HepG2 (cell line): ENCODE results near the gene SEC24D. TPM values are rescaled to one million over a fixed set of nuclear protein-coding genes. Genes with fewer than 3 reads are reported as not detected.

Experiments used
- ATAC-seq: fragments of 200-7000 bp; cut with Tn5 transposase; 3 replicates; pipeline ENCODE4 v1.9.1; 2020; ENCODE audit warnings: mild to moderate bottlenecking, moderate library complexity
- BruUV-seq: library from RNA; stranded (reverse); fragments of 400-500 nt; replicated peaks from 2 replicates; lab custom pipeline; 2021; lab: Mats Ljungman, UMichigan
- CTCF ChIA-PET: fragments of 300-600 bp; formaldehyde crosslinking; extraction: SDS; loops from one replicate; lab custom pipeline; 2021; ENCODE audit warnings: low total read pairs, inconsistent platforms, low intra/inter-chr PET ratio; lab: Yijun Ruan, JAX
- POLR2A ChIA-PET: fragments of 350-600 bp; sonication (Branson Sonifier 250); formaldehyde crosslinking; loops from one replicate; lab custom pipeline; 2020; ENCODE audit warnings: antibody characterized with exemption, inconsistent platforms; lab: Yijun Ruan, JAX
- DNase-seq: peaks from one replicate; pipeline ENCODE4 v3.0.0-alpha.2; 2015; ENCODE audit warnings: low spot score
- FAIRE-seq: peaks from 3 replicates; lab custom pipeline; 2011; peaks lifted over from hg19 to GRCh38; lab: Jason Lieb, UNC
- H2AFZ ChIP-seq: one replicate; pipeline ENCODE4 v1.6.1; 2011; ENCODE audit warnings: low read length, inconsistent platforms
- H3K27ac ChIP-seq: fragments of 300-600 bp; 3 replicates; pipeline ENCODE4 v1.8.0; 2011; ENCODE audit warnings: mixed run types, mild to moderate bottlenecking, mixed read lengths, low read length, inconsistent platforms; ENCODE audit not compliant: insufficient read depth; ENCODE audit errors: extremely low read length
- H3K27me3 ChIP-seq, 2 experiments: fragments of 200-600 bp in 1 of 2; 2 replicates in 1 of 2; 3 replicates in 1 of 2; pipeline versions ENCODE4 v1.6.0 to v1.8.0; 2011; ENCODE audit warnings: low read length in 2 of 2, mild to moderate bottlenecking in 2 of 2, moderate library complexity in 2 of 2, inconsistent platforms in 1 of 2; ENCODE audit not compliant: insufficient read depth in 2 of 2, control insufficient read depth in 1 of 2
- H3K36me3 ChIP-seq, 2 experiments: fragments of 200-600 bp in 1 of 2; replicated peaks in 1 of 2; 2 replicates in 1 of 2; 3 replicates in 1 of 2; pipeline versions ENCODE4 v1.5.1 to v1.8.0; 2011; ENCODE audit warnings: low read length in 2 of 2, inconsistent platforms in 1 of 2; ENCODE audit not compliant: insufficient read depth in 2 of 2, control insufficient read depth in 1 of 2
- H3K4me1 ChIP-seq: 2 replicates; pipeline ENCODE4 v1.5.1; 2012; ENCODE audit warnings: low read length, inconsistent platforms; ENCODE audit not compliant: insufficient read depth
- H3K4me2 ChIP-seq: 2 replicates; pipeline ENCODE4 v1.6.0; 2011; ENCODE audit warnings: low read depth, low read length, inconsistent platforms
- H3K4me3 ChIP-seq, 3 experiments: fragments of 200-600 bp in 1 of 3; sonication (generic), shearing (Covaris generic) in 1 of 3; replicated peaks in 1 of 3; 2 replicates each; pipeline ENCODE4 v1.5.1; 2011 to 2016; ENCODE audit warnings: low read length in 3 of 3, inconsistent platforms in 2 of 3, low read depth in 2 of 3, mild to moderate bottlenecking in 2 of 3, control low read depth in 1 of 3, mixed read lengths in 1 of 3; ENCODE audit not compliant: insufficient read depth in 1 of 3
- H3K79me2 ChIP-seq: one replicate; pipeline ENCODE4 v1.6.1; 2011; ENCODE audit warnings: low read length, inconsistent platforms; ENCODE audit not compliant: insufficient read depth
- H3K9ac ChIP-seq: 2 replicates; pipeline ENCODE4 v1.6.0; 2011; ENCODE audit warnings: mild to moderate bottlenecking, low read depth, low read length, inconsistent platforms; ENCODE audit not compliant: insufficient read depth
- H3K9me3 ChIP-seq: 2 replicates; pipeline ENCODE4 v1.5.1; 2012; ENCODE audit warnings: mild to moderate bottlenecking, low read length
- H4K20me1 ChIP-seq: 2 replicates; pipeline ENCODE4 v1.6.0; 2011; ENCODE audit warnings: inconsistent platforms, mild to moderate bottlenecking, low read length, moderate library complexity; ENCODE audit not compliant: insufficient read depth
- AGO1 ChIP-seq: fragments of 200-400 bp; formaldehyde crosslinking; IDR thresholded peaks from 2 replicates; pipeline ENCODE4 v1.6.1; 2017; ENCODE audit warnings: mild to moderate bottlenecking, low read depth, low read length, moderate library complexity; ENCODE audit not compliant: poor library complexity, severe bottlenecking
- DPF2 ChIP-seq: sonication (generic); formaldehyde crosslinking; IDR thresholded peaks from 2 replicates; pipeline ENCODE4 v1.4.0; 2020; ENCODE audit warnings: mild to moderate bottlenecking, low read depth, missing genetic modification reagents, borderline replicate concordance
- EHMT2 ChIP-seq: fragments of 200-600 bp; sonication (generic); IDR thresholded peaks from 2 replicates; pipeline ENCODE4 v1.7.0; 2017; ENCODE audit warnings: antibody characterized with exemption, low read depth, low read length, borderline replicate concordance
- ETS1 ChIP-seq: sonication (generic); formaldehyde crosslinking; IDR thresholded peaks from 2 replicates; pipeline ENCODE4 v1.4.0; 2020; ENCODE audit warnings: missing genetic modification reagents
- LRRFIP1 ChIP-seq: sonication (generic); formaldehyde crosslinking; conservative IDR thresholded peaks from 2 replicates; pipeline ENCODE4 v1.4.0; 2020; ENCODE audit warnings: missing genetic modification reagents
- SIN3B ChIP-seq: fragments of 150-350 bp; IDR thresholded peaks from 2 replicates; pipeline ENCODE4 v1.6.1; 2014; ENCODE audit warnings: low read length
- SRSF1 ChIP-seq: fragments of 200-400 bp; formaldehyde crosslinking; optimal IDR thresholded peaks from 2 replicates; pipeline ENCODE3; 2017; ENCODE audit warnings: mild to moderate bottlenecking, low read depth, low read length, moderate library complexity
- TBP ChIP-seq: sonication (generic); formaldehyde crosslinking; IDR thresholded peaks from 2 replicates; pipeline ENCODE4 v1.5.0; 2020; ENCODE audit warnings: missing genetic modification reagents
- TBX2 ChIP-seq: sonication (generic); formaldehyde crosslinking; IDR thresholded peaks from 2 replicates; pipeline ENCODE4 v1.5.0; 2020; ENCODE audit warnings: missing genetic modification reagents, mild to moderate bottlenecking, borderline replicate concordance
- ZMYM3 ChIP-seq: sonication (generic); formaldehyde crosslinking; IDR thresholded peaks from 2 replicates; pipeline ENCODE4 v1.5.1; 2020; ENCODE audit warnings: mild to moderate bottlenecking, missing genetic modification reagents
- ZNF329 ChIP-seq: sonication (generic); formaldehyde crosslinking; IDR thresholded peaks from 2 replicates; pipeline ENCODE4 v1.9.0; 2021; ENCODE audit warnings: low read depth, mild to moderate bottlenecking, missing genetic modification reagents
- ZNF432 ChIP-seq: sonication (generic); formaldehyde crosslinking; IDR thresholded peaks from 2 replicates; pipeline ENCODE4 v1.5.0; 2020; ENCODE audit warnings: missing genetic modification reagents, mild to moderate bottlenecking, borderline replicate concordance
- WGBS: methylation state at CpG from one replicate; pipeline ENCODE4 v1.1.6; 2017; ENCODE audit warnings: low lambda C conversion rate; 5-methylcytosine and 5-hydroxymethylcytosine counted together
- in situ Hi-C: cut with HindIII; loops from 2 replicates; pipeline ENCODE4 v1.10.0; 2017; ENCODE audit warnings: low pct_unique_long_range_greater_than_20kb; ENCODE audit not compliant: extremely low pct_ligation_motif_present
- intact Hi-C: fragments of 100-400 bp; cut with micrococcal nuclease; formaldehyde crosslinking; loops from one replicate; pipeline ENCODE4 v1.10.0; 2022; ENCODE audit not compliant: unreplicated experiment
- polyA plus RNA-seq, 8 experiments: library from polyadenylated mRNA; depleted of rRNA in 3 of 8; stranded (reverse) in 7 of 8; unstranded in 1 of 8; fragments of >200 nt; fragmentation: Illumina TruSeq in 4 of 8; extraction: Trizol in 4 of 8; gene quantifications; 2 replicates each; pipeline versions ENCODE4 v1.2.1 to v1.2.3, GENCODE V29; 2011 to 2016; ENCODE audit warnings: low read depth in 4 of 8, missing spikeins in 1 of 8, mixed read lengths in 1 of 8; ENCODE audit not compliant: insufficient read depth in 1 of 8
- total RNA-seq, 5 experiments: library from RNA; depleted of rRNA; stranded (reverse); fragments of >200 nt; fragmentation: Illumina TruSeq; extraction: Trizol; gene quantifications; 2 replicates each; pipeline ENCODE4 v1.2.3, GENCODE V29; 2016; ENCODE audit warnings: low read depth in 1 of 5
- TF ChIP-seq, protein P1 (sequence below): sonication (generic); formaldehyde crosslinking; IDR thresholded peaks from 2 replicates; pipeline ENCODE4 v1.5.0; 2020; ENCODE audit warnings: missing genetic modification reagents

SEC24D gene
- total and polyA plus RNA-seq, 2 of the 13 experiments (the other 11 are each of a cell fraction or from before 2014, with no cell fraction given) = 30.0 to 51.1 TPM

DNA sequence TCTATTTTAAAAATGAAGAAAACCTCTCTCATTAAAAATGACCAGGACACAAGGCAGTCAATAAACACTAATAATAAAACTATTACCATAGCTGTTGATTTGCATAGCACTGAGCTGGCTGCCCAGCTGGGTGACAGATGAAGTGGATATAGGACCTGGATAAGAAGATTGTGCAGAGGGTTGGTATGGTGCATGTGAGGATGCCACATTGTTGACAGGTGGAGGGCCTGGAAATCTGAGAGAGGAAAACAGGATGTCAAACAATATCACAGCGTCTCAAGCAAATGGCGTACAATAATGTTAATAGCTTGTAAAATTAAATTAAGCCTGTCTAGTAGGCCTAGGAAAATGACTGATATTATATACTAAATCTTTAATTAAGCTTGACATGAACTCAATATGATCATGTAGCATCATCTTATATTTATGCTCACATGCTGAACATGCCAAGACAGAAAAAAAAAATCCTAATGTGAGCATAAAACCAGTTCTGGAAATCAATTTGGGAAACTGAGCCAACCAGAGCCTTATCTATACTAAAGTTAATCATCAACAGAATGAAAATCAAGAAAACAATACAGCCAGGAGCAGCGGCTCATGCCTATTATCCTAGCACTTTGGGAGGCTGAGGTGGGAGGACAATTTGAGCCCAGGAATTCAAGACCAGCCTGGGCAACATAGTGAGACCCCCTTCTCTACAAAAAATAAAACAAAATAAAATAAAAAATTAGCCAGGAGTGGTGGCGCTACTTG lies 18.6 kb downstream of the SEC24D start:
- 100% methylated on average over 4 of the region's 4 CpGs for WGBS
- no peak overlapping the region for H3K4me2 ChIP-seq
- TF ChIP-seq LRRFIP1 (CRISPR knock-in tag) (no peak), TBX2 (CRISPR knock-in tag) (no peak), AGO1 (no peak), SIN3B (no peak), ZNF329 (no peak), DPF2 (no peak), SRSF1 (no peak), EHMT2 (no peak), ZMYM3 (no peak), TBP (CRISPR knock-in tag) (no peak), ZNF432 (CRISPR knock-in tag) (no peak), ETS1 (CRISPR knock-in tag) (no peak)
- TF ChIP-seq, protein P1, sequence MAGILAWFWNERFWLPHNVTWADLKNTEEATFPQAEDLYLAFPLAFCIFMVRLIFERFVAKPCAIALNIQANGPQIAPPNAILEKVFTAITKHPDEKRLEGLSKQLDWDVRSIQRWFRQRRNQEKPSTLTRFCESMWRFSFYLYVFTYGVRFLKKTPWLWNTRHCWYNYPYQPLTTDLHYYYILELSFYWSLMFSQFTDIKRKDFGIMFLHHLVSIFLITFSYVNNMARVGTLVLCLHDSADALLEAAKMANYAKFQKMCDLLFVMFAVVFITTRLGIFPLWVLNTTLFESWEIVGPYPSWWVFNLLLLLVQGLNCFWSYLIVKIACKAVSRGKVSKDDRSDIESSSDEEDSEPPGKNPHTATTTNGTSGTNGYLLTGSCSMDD (CRISPR knock-in tag) = no peak

More for the DNA sequence above, 18.6 kb downstream of the SEC24D start:
- no peaks in the 10 kb centered on the region for H3K9me3 ChIP-seq
- H2AFZ ChIP-seq = no peak overlapping the region
- in situ Hi-C loops (no loop called here), intact Hi-C loops (no loop called here)
- peaks cover 7% of the 10 kb centered on the region; the same call in 1 of the 2 replicates for H3K4me1 ChIP-seq
- H3K27me3 ChIP-seq = no peaks in the 10 kb centered on the region
- H3K36me3 ChIP-seq = peaks cover 20 to 50% of the 10 kb centered on the region in 2 experiments
- FAIRE-seq = no peak
- H3K79me2 ChIP-seq = peaks cover 40% of the 10 kb centered on the region
- H3K4me3 ChIP-seq = no peak overlapping the region
- CTCF ChIA-PET = no interaction called here
- no peak overlapping the region for H3K9ac ChIP-seq
- H4K20me1 ChIP-seq = peaks cover 6% of the 10 kb centered on the region; the same call in 1 of the 2 replicates
- BruUV-seq = no TSS peak
- no peak for DNase-seq
- ATAC-seq = no peak
- POLR2A ChIA-PET = no interaction called here
- H3K27ac ChIP-seq = no peak overlapping the region
